Activated T-cell treated with anti-CD3 and anti-CD28 coated beads, Interleukin-2, amount 50 U/mL, for 72 hours (primary cell): ENCODE results near the gene KLHDC4. TPM values are rescaled to one million over a fixed set of nuclear protein-coding genes. Genes with fewer than 3 reads are reported as not detected.
A peak's percentile ranks its signal among the peaks of the same experiment; 100 is the strongest.
"Not testable (repeated sequence)": the region's sequence is repeated elsewhere in the genome, so short reads cannot be mapped to it uniquely, and the experiment has no call there.

Experiments
- ATAC-seq, 2 donors: fragments of 150-1000 bp; cut with Tn5 transposase; replicated peaks in 1 of 2; 2 replicates each; pipeline ENCODE4 v1.10.0; 2021; ENCODE audit warnings: moderate library complexity in 2 of 2, mild to moderate bottlenecking in 1 of 2
- DNase-seq, 2 donors: peaks; one replicate each; pipeline ENCODE4 v3.0.0; 2021 to 2022; ENCODE audit warnings: mixed read lengths in 1 of 2
- H3K27ac Mint-ChIP-seq: one replicate; pipeline ENCODE4 v1.8.0; 2022; ENCODE audit warnings: mild to moderate bottlenecking, moderate library complexity, mixed read lengths
- H3K27me3 Mint-ChIP-seq: one replicate; pipeline ENCODE4 v1.8.0; 2022; ENCODE audit warnings: low read depth, mixed read lengths
- H3K36me3 Mint-ChIP-seq, 2 donors: one replicate each; pipeline ENCODE4 v1.8.0; 2022; ENCODE audit warnings: mixed read lengths in 2 of 2, mild to moderate bottlenecking in 1 of 2; ENCODE audit not compliant: insufficient read depth in 2 of 2
- H3K4me1 Mint-ChIP-seq: one replicate; pipeline ENCODE4 v1.8.0; 2022; ENCODE audit warnings: low read depth, mixed read lengths
- H3K4me3 Mint-ChIP-seq, 2 donors: one replicate each; pipeline ENCODE4 v1.8.0; 2022; ENCODE audit warnings: mild to moderate bottlenecking in 2 of 2, mixed read lengths in 2 of 2, moderate library complexity in 2 of 2
- H3K9me3 Mint-ChIP-seq, 2 donors: one replicate each; pipeline ENCODE4 v1.8.0; 2022; ENCODE audit warnings: mixed read lengths in 2 of 2
- total RNA-seq, 2 donors: library from RNA; stranded (reverse); gene quantifications; one replicate each; pipeline ENCODE4 v1.2.3, GENCODE V29; 2022

Gene KLHDC4
- total RNA-seq = 100 to 1,000 TPM in 1 of 2 donors, 10 to 100 TPM in 1; 85.5 to 108 TPM

GRCh38 chr16:87765776-87766484 is at the start of gene KLHDC4:
TSS of gene KLHDC4 (minus strand) at chr16:87765986. CDS start at chr16:87765890, 96 bp downstream.
- no peaks in the 10 kb centered on the region for H3K27me3 Mint-ChIP-seq
- peaks cover 43% of the 10 kb centered on the region for H3K4me1 Mint-ChIP-seq
- ATAC-seq (peak; percentile 89 to 92), DNase-seq (peak; percentile 89 to 92)
- peak within 1 kb of the TSS; percentile 95 for H3K27ac Mint-ChIP-seq
- peak within 1 kb of the TSS; percentile 96 to 100 for H3K4me3 Mint-ChIP-seq
- H3K36me3 Mint-ChIP-seq = peaks cover 11 to 28% of the 10 kb centered on the region in 2 donors
- H3K9me3 Mint-ChIP-seq = no peaks in the 10 kb centered on the region

- peak in 1 of 2 donors; percentile 4 for ATAC-seq
- Mint-ChIP-seq H3K4me1 (peaks cover 10% of the 10 kb centered on the region), H3K9me3 (peaks cover 0 to 12% of the 10 kb centered on the region in 2 donors), H3K36me3 (peaks cover 2 to 14% of the 10 kb centered on the region in 2 donors), H3K27ac (no peak overlapping the region), H3K27me3 (no peaks in the 10 kb centered on the region), H3K4me3 (no peak overlapping the region)
- DNase-seq = no peak
These were observed 49.8 kb upstream of the KLHDC4 start for GRCh38 chr16:87815567-87815966.

GRCh38 chr16:87812200-87812656 is 46.4 kb upstream of the KLHDC4 start:
- ATAC-seq = no peak

GRCh38 chr16:87811454-87811853 is 45.7 kb upstream of the KLHDC4 start:
- not testable (repeated sequence) for H3K36me3 Mint-ChIP-seq, DNase-seq, H3K4me3 Mint-ChIP-seq, H3K27ac Mint-ChIP-seq, H3K27me3 Mint-ChIP-seq, H3K9me3 Mint-ChIP-seq, ATAC-seq
- peaks cover 47% of the 10 kb centered on the region for H3K4me1 Mint-ChIP-seq

More at GRCh38 chr16:87812200-87812656, 46.4 kb upstream of the KLHDC4 start:
- H3K4me3 Mint-ChIP-seq = no peak overlapping the region
- no peaks in the 10 kb centered on the region for H3K27me3 Mint-ChIP-seq
- H3K4me1 Mint-ChIP-seq = peaks cover 40% of the 10 kb centered on the region
- H3K27ac Mint-ChIP-seq = no peak overlapping the region
- peaks cover 0 to 2% of the 10 kb centered on the region in 2 donors for H3K9me3 Mint-ChIP-seq
- peaks cover under 1 to 4% of the 10 kb centered on the region in 2 donors for H3K36me3 Mint-ChIP-seq
- no peak for DNase-seq

- ATAC-seq (peak; percentile 4 to 10), DNase-seq (no peak)
- peaks cover 48% of the 10 kb centered on the region for H3K4me1 Mint-ChIP-seq
- no peaks in the 10 kb centered on the region for H3K27me3 Mint-ChIP-seq
- H3K27ac Mint-ChIP-seq = peak overlapping the region; percentile 77
- peaks cover 3 to 4% of the 10 kb centered on the region in 2 donors for H3K36me3 Mint-ChIP-seq
- no peaks in the 10 kb centered on the region for H3K9me3 Mint-ChIP-seq
- peak overlapping the region; percentile 42 to 48 for H3K4me3 Mint-ChIP-seq
These were observed 43.5 kb upstream of the KLHDC4 start for GRCh38 chr16:87809150-87809902.

GRCh38 chr16:87808108-87808507 is 42.3 kb upstream of the KLHDC4 start:
- H3K4me1 Mint-ChIP-seq = peaks cover 48% of the 10 kb centered on the region
- DNase-seq (no peak), ATAC-seq (no peak)
- H3K27me3 Mint-ChIP-seq = no peaks in the 10 kb centered on the region
- peaks cover 3 to 4% of the 10 kb centered on the region in 2 donors for H3K36me3 Mint-ChIP-seq
- H3K27ac Mint-ChIP-seq = peak overlapping the region; percentile 51
- peak overlapping the region; percentile 29 to 36 for H3K4me3 Mint-ChIP-seq
- no peaks in the 10 kb centered on the region for H3K9me3 Mint-ChIP-seq

- Mint-ChIP-seq H3K27me3 (no peaks in the 10 kb centered on the region), H3K4me3 (peak overlapping the region; percentile 93 to 99), H3K27ac (peak overlapping the region; percentile 99), H3K9me3 (no peaks in the 10 kb centered on the region), H3K4me1 (peaks cover 48% of the 10 kb centered on the region), H3K36me3 (peaks cover 3 to 4% of the 10 kb centered on the region in 2 donors)
- peak; percentile 84 to 86 for ATAC-seq
- DNase-seq = peak; percentile 79 to 84
These were observed 41.1 kb upstream of the KLHDC4 start for GRCh38 chr16:87806641-87807546.

- H3K36me3 Mint-ChIP-seq = peaks cover 3 to 4% of the 10 kb centered on the region in 2 donors
- H3K4me1 Mint-ChIP-seq = peaks cover 44% of the 10 kb centered on the region
- ATAC-seq (peak; percentile 79 to 80), DNase-seq (peak; percentile 72 to 84)
- peak overlapping the region; percentile 99 for H3K27ac Mint-ChIP-seq
- no peaks in the 10 kb centered on the region for H3K9me3 Mint-ChIP-seq
- peak overlapping the region; percentile 93 to 99 for H3K4me3 Mint-ChIP-seq
- no peaks in the 10 kb centered on the region for H3K27me3 Mint-ChIP-seq
These were observed 40.5 kb upstream of the KLHDC4 start for GRCh38 chr16:87806261-87806640.

GRCh38 chr16:87803385-87803784 is 37.6 kb upstream of the KLHDC4 start:
- Mint-ChIP-seq H3K4me1 (peaks cover 17% of the 10 kb centered on the region), H3K9me3 (no peaks in the 10 kb centered on the region), H3K27ac (no peak overlapping the region), H3K4me3 (no peak overlapping the region), H3K36me3 (peaks cover 3 to 7% of the 10 kb centered on the region in 2 donors), H3K27me3 (no peaks in the 10 kb centered on the region)
- DNase-seq (no peak), ATAC-seq (no peak)

GRCh38 chr16:87802670-87803069 is 36.9 kb upstream of the KLHDC4 start:
- ATAC-seq (no peak), DNase-seq (no peak)
- peaks cover 3 to 7% of the 10 kb centered on the region in 2 donors for H3K36me3 Mint-ChIP-seq
- no peaks in the 10 kb centered on the region for H3K27me3 Mint-ChIP-seq
- H3K4me3 Mint-ChIP-seq = no peak overlapping the region
- peaks cover 13% of the 10 kb centered on the region for H3K4me1 Mint-ChIP-seq
- no peak overlapping the region for H3K27ac Mint-ChIP-seq
- H3K9me3 Mint-ChIP-seq = no peaks in the 10 kb centered on the region

GRCh38 chr16:87801679-87802259 is 36.0 kb upstream of the KLHDC4 start:
- ATAC-seq = no peak
- Mint-ChIP-seq H3K9me3 (no peaks in the 10 kb centered on the region), H3K4me3 (no peak overlapping the region), H3K27ac (no peak overlapping the region), H3K36me3 (peaks cover 2 to 6% of the 10 kb centered on the region in 2 donors), H3K27me3 (no peaks in the 10 kb centered on the region), H3K4me1 (peaks cover 4% of the 10 kb centered on the region)
- DNase-seq = no peak

GRCh38 chr16:87800497-87800896 is 34.7 kb upstream of the KLHDC4 start:
- Mint-ChIP-seq H3K4me1 (no peaks in the 10 kb centered on the region), H3K9me3 (no peaks in the 10 kb centered on the region), H3K27ac (no peak overlapping the region), H3K4me3 (no peak overlapping the region), H3K36me3 (peaks cover 0 to 2% of the 10 kb centered on the region in 2 donors), H3K27me3 (no peaks in the 10 kb centered on the region)
- DNase-seq = no peak
- no peak for ATAC-seq
